ENCODE results near the gene EIF2S1. TPM values are rescaled to one million over a fixed set of nuclear protein-coding genes. Genes with fewer than 3 reads are reported as not detected.

The EIF2S1 gene
- polyA plus RNA-seq, 1 donor from 2014 or later = 108 TPM

GRCh38 chr14:67395876-67396189, 35.7 kb downstream of the EIF2S1 start:
- no peaks in the 10 kb centered on the region for H3K79me2 ChIP-seq (replicated peaks; ENCODE audit: insufficient read depth, low read length)

GRCh38 chr14:67396381-67396970, 36.3 kb downstream of the EIF2S1 start:
- Histone ChIP-seq H3K4me3 (ENCODE audit: low read length) (no peak overlapping the region), H3K4me2 (ENCODE audit: low read length) (no peak overlapping the region), H3K9me3 (ENCODE audit: low read length) (no peaks in the 10 kb centered on the region), H3K79me2 (replicated peaks; ENCODE audit: insufficient read depth, low read length) (no peaks in the 10 kb centered on the region), H3F3A (ENCODE audit: insufficient read depth, low read length, poor library complexity, severe bottlenecking) (no peaks in the 10 kb centered on the region), H3K9ac (ENCODE audit: low read length) (no peak overlapping the region), H3K27me3 (ENCODE audit: insufficient read depth, low read depth, low read length) (no peaks in the 10 kb centered on the region), H3K27ac (ENCODE audit: low read length) (no peak overlapping the region), H2AFZ (ENCODE audit: low read depth, low read length) (no peak overlapping the region), H4K20me1 (ENCODE audit: insufficient read depth) (no peaks in the 10 kb centered on the region), H3K36me3 (ENCODE audit: insufficient read depth, low read length) (no peaks in the 10 kb centered on the region), H3K9me2 (ENCODE audit: insufficient read depth, low read length) (no peaks in the 10 kb centered on the region)
- no peak for TF ChIP-seq TAF1 (IDR thresholded peaks at IDR 0.05; ENCODE audit: low read depth)
- no peak for TF ChIP-seq RAD21 (conservative IDR thresholded peaks at IDR 0.05)
- TF ChIP-seq MXI1 (conservative IDR thresholded peaks at IDR 0.05; ENCODE audit: poor library complexity, severe bottlenecking) = no peak
- no peak for TF ChIP-seq POLR2AphosphoS5 (IDR thresholded peaks at IDR 0.05)
- TF ChIP-seq EP300 (conservative IDR thresholded peaks at IDR 0.05; ENCODE audit: poor library complexity, severe bottlenecking) = no peak
- TF ChIP-seq SMC3 (conservative IDR thresholded peaks at IDR 0.05; ENCODE audit: poor library complexity) = no peak

More at GRCh38 chr14:67395876-67396189, 35.7 kb downstream of the EIF2S1 start:
- TF ChIP-seq EZH2 (IDR thresholded peaks at IDR 0.05; ENCODE audit: borderline replicate concordance, insufficient read depth, low read length, poor library complexity, severe bottlenecking) (no peak), TAF1 (IDR thresholded peaks at IDR 0.05; ENCODE audit: low read depth) (no peak), EP300 (conservative IDR thresholded peaks at IDR 0.05; ENCODE audit: poor library complexity, severe bottlenecking) (no peak), RAD21 (conservative IDR thresholded peaks at IDR 0.05) (no peak), SMC3 (conservative IDR thresholded peaks at IDR 0.05; ENCODE audit: poor library complexity) (no peak), POLR2AphosphoS5 (IDR thresholded peaks at IDR 0.05) (no peak), REST (IDR thresholded peaks at IDR 0.05; ENCODE audit: borderline replicate concordance) (no peak), MXI1 (conservative IDR thresholded peaks at IDR 0.05; ENCODE audit: poor library complexity, severe bottlenecking) (no peak)
- TF ChIP-seq, protein P1, sequence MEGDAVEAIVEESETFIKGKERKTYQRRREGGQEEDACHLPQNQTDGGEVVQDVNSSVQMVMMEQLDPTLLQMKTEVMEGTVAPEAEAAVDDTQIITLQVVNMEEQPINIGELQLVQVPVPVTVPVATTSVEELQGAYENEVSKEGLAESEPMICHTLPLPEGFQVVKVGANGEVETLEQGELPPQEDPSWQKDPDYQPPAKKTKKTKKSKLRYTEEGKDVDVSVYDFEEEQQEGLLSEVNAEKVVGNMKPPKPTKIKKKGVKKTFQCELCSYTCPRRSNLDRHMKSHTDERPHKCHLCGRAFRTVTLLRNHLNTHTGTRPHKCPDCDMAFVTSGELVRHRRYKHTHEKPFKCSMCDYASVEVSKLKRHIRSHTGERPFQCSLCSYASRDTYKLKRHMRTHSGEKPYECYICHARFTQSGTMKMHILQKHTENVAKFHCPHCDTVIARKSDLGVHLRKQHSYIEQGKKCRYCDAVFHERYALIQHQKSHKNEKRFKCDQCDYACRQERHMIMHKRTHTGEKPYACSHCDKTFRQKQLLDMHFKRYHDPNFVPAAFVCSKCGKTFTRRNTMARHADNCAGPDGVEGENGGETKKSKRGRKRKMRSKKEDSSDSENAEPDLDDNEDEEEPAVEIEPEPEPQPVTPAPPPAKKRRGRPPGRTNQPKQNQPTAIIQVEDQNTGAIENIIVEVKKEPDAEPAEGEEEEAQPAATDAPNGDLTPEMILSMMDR (IDR thresholded peaks at IDR 0.05; ENCODE audit: poor library complexity, severe bottlenecking) = no peak
- no peaks in the 10 kb centered on the region for H3K9me3 ChIP-seq (ENCODE audit: low read length)
- H3K36me3 ChIP-seq (ENCODE audit: insufficient read depth, low read length) = no peaks in the 10 kb centered on the region
- no peaks in the 10 kb centered on the region for H3K9me2 ChIP-seq (ENCODE audit: insufficient read depth, low read length)
- no peaks in the 10 kb centered on the region for H4K20me1 ChIP-seq (ENCODE audit: insufficient read depth)
- no peak overlapping the region for H3K27ac ChIP-seq (ENCODE audit: low read length)
- H3K4me3 ChIP-seq (ENCODE audit: low read length) = no peak overlapping the region
- H3K27me3 ChIP-seq (ENCODE audit: insufficient read depth, low read depth, low read length) = no peaks in the 10 kb centered on the region
- no peak overlapping the region for H3K4me2 ChIP-seq (ENCODE audit: low read length)
- H3K9ac ChIP-seq (ENCODE audit: low read length) = no peak overlapping the region
- no peaks in the 10 kb centered on the region for H3F3A ChIP-seq (ENCODE audit: insufficient read depth, low read length, poor library complexity, severe bottlenecking)
- H2AFZ ChIP-seq (ENCODE audit: low read depth, low read length) = no peak overlapping the region
